Neural progenitor cell (in vitro differentiated cells): ENCODE measurements around the gene TYK2. TPM values are rescaled to one million over a fixed set of nuclear protein-coding genes. Genes with fewer than 3 reads are reported as not detected.
A peak's percentile ranks its signal among the peaks of the same experiment; 100 is the strongest.

ENCODE experiments used
- DNase-seq: peaks from one replicate; pipeline ENCODE4 v3.0.0-alpha.2; 2016; ENCODE audit warnings: low spot score
- H2AFZ ChIP-seq: fragments of 200-600 bp; sonication (generic); replicated peaks from 2 replicates; pipeline ENCODE4 v1.6.1; 2016; ENCODE audit warnings: antibody characterized with exemption
- H3F3A ChIP-seq: fragments of 200-600 bp; sonication (generic); 2 replicates; pipeline ENCODE4 v1.6.1; 2016; ENCODE audit warnings: antibody characterized with exemption, low read depth
- H3K27ac ChIP-seq: fragments of 200-600 bp; sonication (generic); 2 replicates; pipeline ENCODE4 v1.5.1; 2016; ENCODE audit warnings: mild to moderate bottlenecking
- H3K27me3 ChIP-seq: fragments of 200-600 bp; sonication (generic); 2 replicates; pipeline ENCODE4 v1.6.1; 2016; ENCODE audit warnings: mild to moderate bottlenecking, moderate library complexity
- H3K36me3 ChIP-seq: fragments of 200-600 bp; sonication (generic); 2 replicates; pipeline ENCODE4 v1.5.1; 2016
- H3K4me1 ChIP-seq: fragments of 200-600 bp; sonication (generic); 2 replicates; pipeline ENCODE4 v1.6.1; 2016; ENCODE audit warnings: mixed run types
- H3K4me2 ChIP-seq: fragments of 200-600 bp; sonication (generic); 2 replicates; pipeline ENCODE4 v1.6.1; 2016
- H3K4me3 ChIP-seq: fragments of 200-600 bp; sonication (generic); 2 replicates; pipeline ENCODE4 v1.5.1; 2016
- H3K79me2 ChIP-seq: fragments of 200-600 bp; sonication (generic); 2 replicates; pipeline ENCODE4 v1.6.1; 2016; ENCODE audit warnings: low read depth
- H3K9ac ChIP-seq: fragments of 200-600 bp; sonication (generic); 2 replicates; pipeline ENCODE4 v1.6.1; 2016
- H3K9me3 ChIP-seq: fragments of 200-600 bp; sonication (generic); 2 replicates; pipeline ENCODE4 v1.5.1; 2016; ENCODE audit warnings: low read depth
- H4K20me1 ChIP-seq: fragments of 200-600 bp; sonication (generic); 2 replicates; pipeline ENCODE4 v1.6.1; 2016; ENCODE audit warnings: low read depth
- H3K27ac Mint-ChIP-seq: 3 replicates; pipeline ENCODE4 v1.8.0; 2021; ENCODE audit warnings: mixed read lengths
- H3K27me3 Mint-ChIP-seq: 2 replicates; pipeline ENCODE4 v1.8.0; 2022; ENCODE audit warnings: low read depth, mild to moderate bottlenecking, inconsistent platforms, moderate library complexity, mixed read lengths; ENCODE audit not compliant: insufficient read depth
- H3K36me3 Mint-ChIP-seq: 3 replicates; pipeline ENCODE4 v1.8.0; 2021; ENCODE audit warnings: mixed read lengths
- H3K4me1 Mint-ChIP-seq: 3 replicates; pipeline ENCODE4 v1.8.0; 2021; ENCODE audit warnings: mixed read lengths
- H3K4me3 Mint-ChIP-seq: 3 replicates; pipeline ENCODE4 v1.8.0; 2021; ENCODE audit warnings: mild to moderate bottlenecking, moderate library complexity, mixed read lengths
- H3K9me3 Mint-ChIP-seq: 3 replicates; pipeline ENCODE4 v1.8.0; 2020; ENCODE audit warnings: mixed read lengths
- EZH2 ChIP-seq: fragments of 200-600 bp; sonication (generic); IDR thresholded peaks from 2 replicates; pipeline ENCODE4 v1.6.1; 2017; ENCODE audit warnings: antibody characterized with exemption, mild to moderate bottlenecking, moderate library complexity
- EZH2phosphoT487 ChIP-seq: fragments of 200-600 bp; sonication (generic); IDR thresholded peaks from 2 replicates; pipeline ENCODE4 v1.6.1; 2017; ENCODE audit warnings: antibody characterized with exemption
- total RNA-seq: library from RNA; depleted of rRNA; stranded (reverse); fragments of >200 nt; gene quantifications from 2 replicates; pipeline ENCODE4 v1.2.3, GENCODE V29; 2015; ENCODE audit warnings: low replicate concordance
- TF ChIP-seq, protein P1 (sequence below): fragments of 200-600 bp; sonication (generic); IDR thresholded peaks from 2 replicates; pipeline ENCODE4 v1.5.1; 2017; ENCODE audit warnings: antibody characterized with exemption, mild to moderate bottlenecking

TYK2 gene
- total RNA-seq, 1 donor from 2014 or later = 20.7 TPM

DNA sequence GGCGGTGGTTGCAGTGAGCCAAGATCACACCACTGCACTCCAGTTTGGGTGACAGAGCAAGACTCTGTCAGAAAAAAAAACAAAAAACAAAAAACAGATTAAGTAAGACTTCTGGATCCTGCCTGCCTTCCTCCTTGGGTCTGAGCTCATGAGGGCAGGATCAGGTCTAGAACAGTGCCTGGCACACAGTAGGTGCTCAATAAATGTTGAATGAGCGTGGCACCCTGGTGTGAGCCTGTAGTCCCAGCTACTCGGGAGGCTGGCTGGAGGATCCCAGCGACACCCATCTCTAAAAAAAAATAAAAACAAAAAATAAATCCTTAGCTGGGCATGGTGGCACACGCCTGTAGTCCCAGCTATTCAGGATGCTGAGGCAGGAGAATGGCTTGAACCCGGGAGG is 25.8 kb upstream of the TYK2 start:
- Histone ChIP-seq H3K9me3 (no peaks in the 10 kb centered on the region), H3F3A (peaks cover 23% of the 10 kb centered on the region), H3K27me3 (peaks cover 36% of the 10 kb centered on the region), H2AFZ (no peak overlapping the region), H3K4me3 (no peak overlapping the region), H3K36me3 (no peaks in the 10 kb centered on the region), H4K20me1 (peaks cover 12% of the 10 kb centered on the region), H3K79me2 (peaks cover 22% of the 10 kb centered on the region), H3K4me2 (no peak overlapping the region), H3K4me1 (peaks cover 5% of the 10 kb centered on the region), H3K27ac (no peak overlapping the region), H3K9ac (no peak overlapping the region)
- no peaks in the 10 kb centered on the region for H3K9me3 Mint-ChIP-seq
- peaks cover 30% of the 10 kb centered on the region for H3K4me1 Mint-ChIP-seq
- no peak overlapping the region for H3K27ac Mint-ChIP-seq
- H3K4me3 Mint-ChIP-seq = peak overlapping the region; percentile 62
- TF ChIP-seq EZH2phosphoT487 = no peak
- no peak for TF ChIP-seq EZH2
- TF ChIP-seq, protein P1, sequence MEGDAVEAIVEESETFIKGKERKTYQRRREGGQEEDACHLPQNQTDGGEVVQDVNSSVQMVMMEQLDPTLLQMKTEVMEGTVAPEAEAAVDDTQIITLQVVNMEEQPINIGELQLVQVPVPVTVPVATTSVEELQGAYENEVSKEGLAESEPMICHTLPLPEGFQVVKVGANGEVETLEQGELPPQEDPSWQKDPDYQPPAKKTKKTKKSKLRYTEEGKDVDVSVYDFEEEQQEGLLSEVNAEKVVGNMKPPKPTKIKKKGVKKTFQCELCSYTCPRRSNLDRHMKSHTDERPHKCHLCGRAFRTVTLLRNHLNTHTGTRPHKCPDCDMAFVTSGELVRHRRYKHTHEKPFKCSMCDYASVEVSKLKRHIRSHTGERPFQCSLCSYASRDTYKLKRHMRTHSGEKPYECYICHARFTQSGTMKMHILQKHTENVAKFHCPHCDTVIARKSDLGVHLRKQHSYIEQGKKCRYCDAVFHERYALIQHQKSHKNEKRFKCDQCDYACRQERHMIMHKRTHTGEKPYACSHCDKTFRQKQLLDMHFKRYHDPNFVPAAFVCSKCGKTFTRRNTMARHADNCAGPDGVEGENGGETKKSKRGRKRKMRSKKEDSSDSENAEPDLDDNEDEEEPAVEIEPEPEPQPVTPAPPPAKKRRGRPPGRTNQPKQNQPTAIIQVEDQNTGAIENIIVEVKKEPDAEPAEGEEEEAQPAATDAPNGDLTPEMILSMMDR = no peak
- H3K36me3 Mint-ChIP-seq = no peaks in the 10 kb centered on the region
- no peak for DNase-seq
- peaks cover 12% of the 10 kb centered on the region for H3K27me3 Mint-ChIP-seq

DNA sequence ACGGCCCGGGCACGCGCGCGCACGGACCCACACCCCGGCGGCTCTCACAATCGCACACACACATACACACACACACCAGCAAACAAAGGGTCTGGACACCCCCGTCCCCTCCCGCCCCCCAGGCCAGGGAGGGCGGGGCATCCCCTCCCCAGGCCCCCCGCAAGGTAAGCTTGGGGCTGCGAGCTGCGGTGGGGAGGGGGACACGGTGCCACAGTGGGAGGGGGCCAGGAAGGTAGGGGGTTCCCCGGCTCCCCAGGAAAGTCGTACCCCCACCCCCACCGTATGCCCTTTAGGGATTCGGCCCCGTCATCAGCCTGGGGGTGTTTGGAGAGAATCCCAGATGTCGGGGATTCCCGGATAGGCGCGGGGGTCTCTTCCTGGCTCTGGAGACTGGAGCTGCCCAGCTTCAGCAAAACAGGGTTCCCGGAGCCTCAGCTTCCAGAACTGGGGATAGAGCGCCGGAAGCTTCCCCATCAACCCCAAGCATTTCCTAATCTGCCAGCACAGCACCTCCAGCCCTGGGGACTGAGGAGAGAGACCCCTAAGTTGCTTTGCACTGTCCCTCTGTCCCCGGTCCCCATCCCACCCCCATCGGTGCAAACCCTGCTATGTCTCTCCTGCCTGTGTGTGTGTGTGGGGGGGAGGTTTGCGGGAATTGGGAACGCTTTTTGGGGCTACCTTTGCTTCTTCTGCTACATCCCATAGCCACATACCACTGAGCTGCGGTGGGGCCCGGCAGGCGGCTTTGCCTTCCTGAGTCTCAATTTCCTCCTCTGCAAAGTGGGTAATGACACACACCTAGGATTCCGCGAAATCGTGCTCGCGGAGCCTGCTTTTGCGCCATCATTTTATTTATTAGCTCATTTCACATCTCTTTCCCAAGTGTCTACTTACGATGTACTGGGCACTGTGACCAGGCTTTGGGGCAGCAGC is 24.8 kb upstream of the TYK2 start:
- Histone ChIP-seq H3F3A (peaks cover 23% of the 10 kb centered on the region), H4K20me1 (peaks cover 23% of the 10 kb centered on the region), H3K79me2 (peaks cover 32% of the 10 kb centered on the region), H3K27me3 (peaks cover 36% of the 10 kb centered on the region), H3K4me1 (peaks cover 5% of the 10 kb centered on the region), H3K4me3 (peak overlapping the region; percentile 97), H2AFZ (peak overlapping the region; percentile 98), H3K9me3 (no peaks in the 10 kb centered on the region), H3K9ac (no peak overlapping the region), H3K36me3 (no peaks in the 10 kb centered on the region), H3K27ac (no peak overlapping the region), H3K4me2 (peak overlapping the region; percentile 92)
- DNase-seq = peak; percentile 37
- H3K27ac Mint-ChIP-seq = peak overlapping the region; percentile 32
- H3K9me3 Mint-ChIP-seq = no peaks in the 10 kb centered on the region
- H3K27me3 Mint-ChIP-seq = peaks cover 14% of the 10 kb centered on the region
- H3K4me1 Mint-ChIP-seq = peaks cover 31% of the 10 kb centered on the region
- no peaks in the 10 kb centered on the region for H3K36me3 Mint-ChIP-seq
- TF ChIP-seq, protein P1 = no peak
- TF ChIP-seq EZH2 = no peak
- peak; percentile 24 for TF ChIP-seq EZH2phosphoT487
- H3K4me3 Mint-ChIP-seq = peak overlapping the region; percentile 93

- Histone ChIP-seq H3K27ac (no peak within 1 kb of the TSS), H2AFZ (peak within 1 kb of the TSS; percentile 98), H3K9me3 (no peaks in the 10 kb centered on the region), H3K4me1 (peaks cover 5% of the 10 kb centered on the region), H3F3A (peaks cover 23% of the 10 kb centered on the region), H4K20me1 (peaks cover 35% of the 10 kb centered on the region), H3K27me3 (peaks cover 36% of the 10 kb centered on the region), H3K4me3 (peak within 1 kb of the TSS; percentile 97), H3K36me3 (no peaks in the 10 kb centered on the region), H3K4me2 (peak within 1 kb of the TSS; percentile 92), H3K9ac (peak within 1 kb of the TSS; percentile 76), H3K79me2 (peaks cover 50% of the 10 kb centered on the region)
- no peaks in the 10 kb centered on the region for H3K36me3 Mint-ChIP-seq
- no peak for TF ChIP-seq EZH2phosphoT487
- no peak for TF ChIP-seq EZH2
- TF ChIP-seq, protein P1 = no peak
- H3K9me3 Mint-ChIP-seq = no peaks in the 10 kb centered on the region
- peaks cover 16% of the 10 kb centered on the region for H3K27me3 Mint-ChIP-seq
- peaks cover 25% of the 10 kb centered on the region for H3K4me1 Mint-ChIP-seq
- H3K4me3 Mint-ChIP-seq = peak within 1 kb of the TSS; percentile 93
- peak within 1 kb of the TSS; percentile 93 for H3K27ac Mint-ChIP-seq
- DNase-seq = peak; percentile 99
These were observed 23.0 kb upstream of the TYK2 start, which contains the start of gene CDC37 for GRCh38 chr19:10403137-10404021. TSS of gene CDC37 (minus strand) at chr19:10403542. CDS start at chr19:10403479, 63 bp downstream.
